Kidney glomerular epithelial cell (primary cell): Measurements from ENCODE around the gene SLC16A13.
"Not testable (repeated sequence)": the region's sequence is repeated elsewhere in the genome, so short reads cannot be mapped to it uniquely, and the experiment has no call there.

Experiments
- DNase-seq: peaks from one replicate; lab custom pipeline; 2025; lab: John Stamatoyannopoulos, UW

Gene SLC16A13

DNA sequence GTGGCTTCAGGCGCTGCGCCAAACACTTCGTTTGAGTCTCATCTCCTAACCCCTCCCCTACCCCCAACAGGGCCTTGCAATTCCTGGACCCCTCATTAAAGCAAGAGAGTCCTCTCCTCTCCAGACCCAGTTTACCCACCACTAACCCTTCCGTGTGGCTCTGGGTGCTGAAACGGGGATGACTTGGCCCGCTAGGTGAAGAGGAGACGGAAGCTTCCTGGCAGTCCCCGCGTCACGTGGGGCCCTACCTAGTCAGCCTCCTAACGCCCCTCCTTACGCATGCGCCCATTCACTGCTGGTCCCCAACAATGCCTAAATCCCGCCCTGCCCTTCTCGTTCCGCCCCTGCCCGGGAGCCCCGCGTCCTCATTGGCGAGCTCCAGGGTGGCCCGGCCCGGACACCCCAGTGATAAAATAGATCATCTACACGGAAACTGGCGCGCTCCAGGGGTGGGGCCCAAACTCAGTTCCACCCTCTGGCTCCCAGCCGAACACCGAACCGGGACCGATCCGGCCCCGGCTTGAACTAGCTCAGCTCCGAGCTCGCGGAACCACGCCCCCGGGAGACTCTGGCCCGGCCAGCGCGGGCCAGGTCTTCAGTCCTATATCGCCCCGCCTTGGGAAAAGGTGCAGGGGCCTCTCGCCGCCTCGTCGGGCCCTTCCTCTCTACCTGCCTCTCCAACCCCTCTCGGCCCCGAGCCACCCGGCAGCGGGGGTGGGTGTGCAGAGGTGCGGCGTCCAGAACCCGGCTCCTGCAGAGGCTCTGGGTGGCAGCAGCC lies at the start of gene SLC16A13:
Gene SLC16A13, plus strand, starts transcription at position 425 of the 778 bp plus-strand sequence. CDS start 368 bp downstream, outside the sequence.
- DNase-seq, result peak; percentile 98

DNA sequence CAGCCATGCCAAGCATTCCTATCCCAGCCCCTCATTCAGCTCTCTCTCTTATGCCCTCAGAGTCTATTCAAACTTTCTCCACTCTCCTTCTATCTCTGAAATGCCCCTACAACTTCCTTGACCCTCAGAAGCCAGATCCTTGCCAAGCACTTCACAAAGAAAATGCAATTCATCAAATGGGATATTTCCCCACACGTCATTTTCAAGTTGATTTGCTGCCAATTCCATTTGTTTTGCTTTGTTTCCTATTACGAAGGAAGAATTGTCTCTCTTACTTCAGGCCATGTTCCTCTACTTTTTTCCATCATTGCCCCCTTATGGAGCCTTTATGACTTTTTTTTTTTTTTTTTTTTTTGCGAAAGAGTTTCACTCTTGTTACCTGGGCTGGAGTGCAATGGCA lies 49.1 kb upstream of the SLC16A13 start:
- no peak for DNase-seq

GRCh38 chr17:6989779-6990178 lies 46.0 kb upstream of the SLC16A13 start:
- DNase-seq, result no peak

DNA sequence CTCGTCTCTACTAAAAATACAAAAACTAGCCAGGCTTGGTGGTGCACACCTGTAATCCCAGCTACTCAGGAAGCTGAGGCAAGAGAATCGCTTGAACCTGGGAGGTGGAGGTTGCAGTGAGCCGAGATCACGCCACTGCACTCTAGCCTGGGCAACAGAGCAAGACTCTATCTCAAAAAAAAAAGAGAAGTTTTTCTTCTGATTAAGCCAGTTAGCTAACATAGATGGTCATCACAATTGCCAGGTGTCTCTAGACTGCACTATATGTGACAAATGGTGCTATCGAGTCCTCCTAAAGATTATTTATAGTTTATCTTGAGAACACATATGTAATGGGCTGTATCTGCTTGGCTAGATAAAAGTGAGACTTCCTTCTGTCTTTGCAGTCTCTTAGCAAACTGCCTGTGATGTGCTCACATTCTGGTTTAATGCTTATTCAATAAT lies 42.2 kb upstream of the SLC16A13 start:
- DNase-seq, result not testable (repeated sequence)

DNA sequence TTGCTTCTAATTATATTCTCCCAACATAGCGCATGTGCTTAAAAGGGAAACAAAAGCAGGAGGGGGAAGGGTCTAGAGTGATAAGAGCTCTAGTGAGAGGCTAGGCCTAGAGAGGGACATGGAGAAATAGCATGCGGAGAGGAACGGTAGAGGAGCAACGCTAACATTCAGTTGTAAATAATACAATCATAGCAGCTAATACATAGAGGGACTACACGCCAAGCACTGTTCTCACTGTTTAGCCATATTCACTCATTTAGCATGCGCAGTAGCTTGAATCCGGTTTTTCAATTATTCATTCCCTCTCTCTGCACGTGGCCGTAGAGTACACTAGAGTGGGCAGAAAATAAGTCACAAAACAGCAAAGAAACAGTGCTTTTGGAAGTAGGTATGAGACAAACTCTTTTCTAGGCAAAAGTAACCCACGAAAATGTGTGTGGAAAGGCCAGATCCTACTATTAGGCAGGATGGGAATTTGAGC lies 41.7 kb upstream of the SLC16A13 start:
- DNase-seq, result no peak

GRCh38 chr17:6994666-6995256 lies 41.1 kb upstream of the SLC16A13 start:
- DNase-seq, result peak; percentile 42

- no peak for DNase-seq
Measured at GRCh38 chr17:6995500-6996255, 40.1 kb upstream of the SLC16A13 start, which contains the start of gene ALOX12. Gene ALOX12 (plus strand): TSS chr17:6996049. CDS start chr17:6996118, 69 bp downstream.

DNA sequence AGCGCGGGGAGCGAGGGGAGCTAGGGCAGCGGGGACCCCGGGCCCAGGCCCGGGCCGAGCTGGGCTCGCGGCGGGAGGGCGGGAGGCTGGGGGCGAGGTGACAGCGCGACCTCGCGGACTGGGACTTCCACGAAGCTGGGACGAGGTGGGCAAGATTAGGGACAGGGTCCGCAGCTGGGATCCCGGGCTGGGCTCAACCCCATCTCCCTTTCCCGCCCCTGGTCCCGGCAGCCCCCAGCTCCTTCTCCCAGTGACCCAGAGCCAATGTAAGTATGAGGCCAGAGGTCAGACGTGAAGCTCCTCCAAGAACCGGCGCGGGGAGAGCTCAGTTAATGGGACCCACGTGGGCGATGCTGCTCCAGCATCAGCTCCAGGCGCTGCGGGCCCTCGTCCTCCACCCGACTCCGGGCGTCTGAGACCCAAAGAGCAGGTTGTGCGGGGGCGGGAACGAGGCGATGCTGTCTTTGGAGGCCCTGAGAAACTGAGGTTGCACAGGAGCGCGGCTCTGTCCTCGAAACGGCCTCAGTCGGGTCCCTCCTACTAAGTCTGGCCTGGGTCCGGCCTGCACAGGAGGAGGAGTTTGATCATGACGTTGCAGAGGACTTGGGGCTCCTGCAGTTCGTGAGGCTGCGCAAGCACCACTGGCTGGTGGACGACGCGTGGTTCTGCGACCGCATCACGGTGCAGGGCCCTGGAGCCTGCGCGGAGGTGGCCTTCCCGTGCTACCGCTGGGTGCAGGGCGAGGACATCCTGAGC lies 39.4 kb upstream of the SLC16A13 start:
- no peak for DNase-seq

- DNase-seq, result no peak
Measured at GRCh38 chr17:6997171-6997570, 38.6 kb upstream of the SLC16A13 start.

DNA sequence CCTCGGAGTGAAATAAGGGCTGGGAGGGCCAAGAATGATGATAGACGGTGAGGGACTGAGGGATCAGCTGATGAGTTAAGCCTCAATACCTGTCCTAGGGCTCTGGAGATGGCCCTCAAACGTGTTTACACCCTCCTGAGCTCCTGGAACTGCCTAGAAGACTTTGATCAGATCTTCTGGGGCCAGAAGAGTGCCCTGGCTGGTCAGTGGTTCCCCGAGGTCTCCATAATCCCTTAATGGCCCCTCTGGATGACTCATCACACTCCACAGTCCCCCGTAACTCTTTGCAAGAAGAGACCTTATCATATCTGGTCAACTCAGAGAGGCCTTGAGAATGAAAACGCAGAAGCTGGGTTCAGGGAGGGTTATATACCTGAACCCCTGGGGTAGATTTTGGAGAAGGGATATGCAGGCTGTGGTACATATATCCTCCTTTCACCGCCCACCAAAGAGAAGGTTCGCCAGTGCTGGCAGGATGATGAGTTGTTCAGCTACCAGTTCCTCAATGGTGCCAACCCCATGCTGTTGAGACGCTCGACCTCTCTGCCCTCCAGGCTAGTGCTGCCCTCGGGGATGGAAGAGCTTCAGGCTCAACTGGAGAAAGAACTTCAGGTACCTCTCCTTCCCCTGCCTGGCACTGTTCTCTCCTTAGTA lies 36.8 kb upstream of the SLC16A13 start:
- no peak for DNase-seq

GRCh38 chr17:7001318-7001961 lies 34.4 kb upstream of the SLC16A13 start:
- DNase-seq, result peak; percentile 8

- no peak for DNase-seq
Measured at GRCh38 chr17:7002288-7003047, 33.3 kb upstream of the SLC16A13 start.

DNA sequence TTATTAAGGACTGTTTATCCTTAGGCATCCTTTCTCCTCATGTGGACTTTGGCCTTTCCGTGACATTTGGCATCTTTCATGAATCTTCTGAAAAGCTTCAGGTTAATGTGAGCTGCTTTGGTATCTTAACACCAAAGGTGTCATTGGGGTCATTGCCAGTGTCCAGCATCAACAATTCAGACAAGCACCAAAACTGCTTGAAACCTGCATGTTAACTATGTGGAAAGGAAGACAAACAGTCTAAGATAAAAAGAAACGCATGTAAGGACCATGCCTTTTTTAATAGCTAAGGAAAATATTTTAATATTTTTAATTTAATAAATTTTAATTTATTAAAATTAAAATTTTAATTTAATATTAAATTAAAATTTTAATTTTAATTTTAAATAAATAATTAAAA lies 32.1 kb upstream of the SLC16A13 start:
- DNase-seq, result no peak

GRCh38 chr17:7004398-7005253 lies 31.2 kb upstream of the SLC16A13 start:
- DNase-seq, result peak; percentile 78

- DNase-seq, result no peak
Measured at GRCh38 chr17:7005716-7006115, 30.1 kb upstream of the SLC16A13 start.

DNA sequence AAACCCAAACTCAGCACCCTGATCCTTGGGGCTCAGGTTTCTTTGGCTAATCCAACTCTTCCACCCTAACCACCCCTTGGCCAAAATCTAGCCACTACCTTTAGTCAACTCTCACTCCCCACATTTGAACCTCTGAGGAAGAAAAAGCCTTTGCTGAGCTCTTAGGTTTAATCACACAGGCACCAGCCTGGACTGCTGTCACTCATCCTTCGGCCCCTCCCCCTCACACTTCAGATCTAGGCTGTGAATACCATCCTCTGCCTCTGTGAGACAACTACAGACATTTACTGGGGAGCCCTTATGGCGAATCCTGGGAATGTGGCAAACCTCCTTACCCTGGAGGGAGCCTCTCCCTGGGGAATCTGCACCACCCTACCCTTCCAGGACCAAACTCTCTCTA lies 28.7 kb upstream of the SLC16A13 start:
- DNase-seq, result no peak

- DNase-seq, result no peak
Measured at GRCh38 chr17:7010523-7010922, 25.3 kb upstream of the SLC16A13 start.

GRCh38 chr17:7011415-7011814 lies 24.4 kb upstream of the SLC16A13 start:
- no peak for DNase-seq

GRCh38 chr17:7011942-7012254 lies 23.9 kb upstream of the SLC16A13 start:
- DNase-seq, result no peak
